IPS-11a (cell line): ENCODE results near the gene SACS.

Experiments used
- H3K4me3 ChIP-seq: one replicate; pipeline ENCODE4 v1.5.1; 2013; ENCODE audit warnings: low read depth, low read length, control low read depth

The SACS gene, protein sequence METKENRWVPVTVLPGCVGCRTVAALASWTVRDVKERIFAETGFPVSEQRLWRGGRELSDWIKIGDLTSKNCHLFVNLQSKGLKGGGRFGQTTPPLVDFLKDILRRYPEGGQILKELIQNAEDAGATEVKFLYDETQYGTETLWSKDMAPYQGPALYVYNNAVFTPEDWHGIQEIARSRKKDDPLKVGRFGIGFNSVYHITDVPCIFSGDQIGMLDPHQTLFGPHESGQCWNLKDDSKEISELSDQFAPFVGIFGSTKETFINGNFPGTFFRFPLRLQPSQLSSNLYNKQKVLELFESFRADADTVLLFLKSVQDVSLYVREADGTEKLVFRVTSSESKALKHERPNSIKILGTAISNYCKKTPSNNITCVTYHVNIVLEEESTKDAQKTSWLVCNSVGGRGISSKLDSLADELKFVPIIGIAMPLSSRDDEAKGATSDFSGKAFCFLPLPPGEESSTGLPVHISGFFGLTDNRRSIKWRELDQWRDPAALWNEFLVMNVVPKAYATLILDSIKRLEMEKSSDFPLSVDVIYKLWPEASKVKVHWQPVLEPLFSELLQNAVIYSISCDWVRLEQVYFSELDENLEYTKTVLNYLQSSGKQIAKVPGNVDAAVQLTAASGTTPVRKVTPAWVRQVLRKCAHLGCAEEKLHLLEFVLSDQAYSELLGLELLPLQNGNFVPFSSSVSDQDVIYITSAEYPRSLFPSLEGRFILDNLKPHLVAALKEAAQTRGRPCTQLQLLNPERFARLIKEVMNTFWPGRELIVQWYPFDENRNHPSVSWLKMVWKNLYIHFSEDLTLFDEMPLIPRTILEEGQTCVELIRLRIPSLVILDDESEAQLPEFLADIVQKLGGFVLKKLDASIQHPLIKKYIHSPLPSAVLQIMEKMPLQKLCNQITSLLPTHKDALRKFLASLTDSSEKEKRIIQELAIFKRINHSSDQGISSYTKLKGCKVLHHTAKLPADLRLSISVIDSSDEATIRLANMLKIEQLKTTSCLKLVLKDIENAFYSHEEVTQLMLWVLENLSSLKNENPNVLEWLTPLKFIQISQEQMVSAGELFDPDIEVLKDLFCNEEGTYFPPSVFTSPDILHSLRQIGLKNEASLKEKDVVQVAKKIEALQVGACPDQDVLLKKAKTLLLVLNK (N-terminal part only)

DNA sequence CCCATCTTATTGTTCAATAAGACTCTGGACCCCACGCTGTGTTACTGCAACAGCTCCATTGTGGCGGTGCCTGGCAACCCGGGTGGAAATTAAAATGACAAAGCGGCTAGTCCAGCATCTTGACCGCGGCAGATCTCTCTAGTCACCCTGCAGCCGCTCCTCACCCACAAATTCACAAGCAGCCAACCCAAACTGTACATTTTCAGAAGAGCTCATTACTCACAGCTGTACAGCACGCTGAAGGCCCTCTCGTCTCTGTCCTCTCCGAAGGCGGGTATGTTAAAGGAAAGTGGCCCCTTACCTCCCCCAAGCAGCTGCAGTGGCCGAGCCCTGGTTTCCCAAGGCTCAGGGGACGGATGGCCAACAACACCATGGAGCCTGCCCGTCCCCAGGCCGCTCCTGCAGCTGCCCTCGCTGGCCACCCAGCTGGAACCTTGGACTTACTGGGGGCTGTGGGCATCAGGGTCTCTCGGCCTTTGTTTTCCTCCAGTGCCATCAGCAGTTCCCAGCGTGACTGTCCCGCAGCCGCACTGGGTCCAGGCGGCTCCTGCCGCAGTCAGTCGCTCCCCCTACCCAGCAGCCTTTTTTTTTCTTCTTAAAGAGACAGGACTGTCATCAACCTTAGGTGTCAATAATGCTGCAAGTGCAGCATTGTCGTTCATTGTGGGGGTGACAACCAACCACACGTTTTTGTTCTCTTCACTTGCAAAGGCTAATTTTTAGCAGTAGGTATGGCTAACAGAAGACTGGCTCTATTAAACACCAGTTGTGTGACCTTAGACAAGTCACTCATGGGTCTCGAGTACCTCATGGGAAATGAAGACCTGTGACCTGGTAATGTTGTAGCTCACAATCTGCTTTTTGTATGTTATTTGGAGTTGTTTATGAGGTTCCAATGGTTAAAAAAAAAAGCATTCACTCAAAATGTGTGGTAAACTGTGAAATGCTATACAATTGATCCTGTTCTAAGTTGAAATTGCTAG, at the start of gene SACS:
Gene SACS (minus strand): TSS at position 532 of the 983 bp plus-strand sequence. CDS start 22,463 bp downstream, outside the sequence.
- H3K4me3 ChIP-seq, result peak within 1 kb of the TSS; percentile 88

DNA sequence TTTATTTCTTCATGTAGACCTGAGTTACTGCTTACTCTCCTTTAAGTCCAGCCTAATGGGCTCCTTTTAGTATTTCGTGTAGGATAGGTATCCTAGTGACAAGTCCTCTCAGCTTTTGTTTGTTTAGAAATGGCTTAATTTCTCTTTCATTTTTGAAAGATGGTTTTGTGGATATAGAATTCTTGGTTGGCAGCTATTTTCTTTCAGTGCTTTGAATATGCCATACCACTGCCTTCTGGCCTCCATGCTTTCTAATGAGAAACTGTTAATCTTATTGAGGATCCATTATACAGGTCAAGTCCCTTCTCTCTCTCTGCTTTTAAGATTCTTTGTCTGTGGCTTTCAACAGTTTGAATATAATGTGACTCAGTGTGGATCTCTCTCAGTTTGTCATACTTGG, 46.8 kb upstream of the SACS start:
- H3K4me3 ChIP-seq, result no peak overlapping the region

DNA sequence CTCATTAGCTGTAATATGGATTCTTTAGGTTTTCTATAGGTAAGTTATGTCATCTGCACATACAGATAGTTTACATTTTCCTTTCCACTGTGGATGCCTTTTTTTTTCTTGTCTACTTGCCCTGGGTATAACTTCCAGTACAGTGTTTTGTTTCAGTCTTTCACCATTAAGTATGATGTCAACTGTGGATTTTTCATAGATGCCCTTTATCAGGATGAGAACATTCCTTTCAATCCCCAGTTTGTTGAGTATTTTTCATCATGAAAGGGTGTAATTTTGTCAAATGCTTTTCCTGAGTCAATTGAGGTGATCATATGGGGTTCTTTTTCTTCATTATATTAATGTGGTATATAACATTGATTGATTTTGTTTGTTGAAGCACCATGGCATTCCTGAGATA, 43.6 kb upstream of the SACS start:
- no peak overlapping the region for H3K4me3 ChIP-seq

DNA sequence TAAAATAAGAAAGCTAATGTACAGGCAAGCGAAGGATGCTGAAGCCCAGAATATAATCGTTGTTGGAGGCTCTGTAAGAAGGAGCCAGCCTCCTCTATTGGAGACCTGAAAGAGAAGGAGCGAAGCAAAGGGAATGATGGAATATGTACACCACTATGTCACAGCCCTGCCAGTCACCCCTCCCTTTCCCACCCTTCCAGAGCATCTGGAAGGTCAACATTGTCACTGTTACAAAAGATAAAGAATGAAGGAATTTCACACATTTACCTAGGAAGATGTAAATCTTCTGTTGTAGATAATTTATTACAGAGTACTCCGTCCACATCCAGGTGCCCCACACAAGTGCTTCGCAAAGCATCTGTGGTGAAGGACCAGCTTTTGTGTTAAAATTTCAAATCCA, 39.7 kb upstream of the SACS start:
- H3K4me3 ChIP-seq, result no peak overlapping the region

DNA sequence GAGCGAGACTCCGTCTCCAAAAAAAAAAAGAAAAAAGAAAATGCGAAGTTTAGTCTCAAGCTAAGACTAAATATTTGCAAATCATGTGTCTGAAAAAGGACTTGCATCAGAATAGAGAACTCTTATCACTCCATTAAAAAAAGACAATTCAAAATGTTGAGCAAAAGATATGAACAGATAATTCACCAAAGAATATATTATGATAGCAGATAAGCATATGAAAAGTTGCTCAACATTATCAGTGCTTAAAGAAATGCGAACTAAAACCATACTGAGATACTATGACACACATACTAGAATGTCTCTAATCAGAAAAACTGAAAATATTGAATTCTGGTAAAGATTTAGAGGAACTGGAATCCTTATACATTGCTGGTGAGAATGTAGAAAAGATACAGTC, 38.7 kb upstream of the SACS start:
- H3K4me3 ChIP-seq, result no peak overlapping the region

DNA sequence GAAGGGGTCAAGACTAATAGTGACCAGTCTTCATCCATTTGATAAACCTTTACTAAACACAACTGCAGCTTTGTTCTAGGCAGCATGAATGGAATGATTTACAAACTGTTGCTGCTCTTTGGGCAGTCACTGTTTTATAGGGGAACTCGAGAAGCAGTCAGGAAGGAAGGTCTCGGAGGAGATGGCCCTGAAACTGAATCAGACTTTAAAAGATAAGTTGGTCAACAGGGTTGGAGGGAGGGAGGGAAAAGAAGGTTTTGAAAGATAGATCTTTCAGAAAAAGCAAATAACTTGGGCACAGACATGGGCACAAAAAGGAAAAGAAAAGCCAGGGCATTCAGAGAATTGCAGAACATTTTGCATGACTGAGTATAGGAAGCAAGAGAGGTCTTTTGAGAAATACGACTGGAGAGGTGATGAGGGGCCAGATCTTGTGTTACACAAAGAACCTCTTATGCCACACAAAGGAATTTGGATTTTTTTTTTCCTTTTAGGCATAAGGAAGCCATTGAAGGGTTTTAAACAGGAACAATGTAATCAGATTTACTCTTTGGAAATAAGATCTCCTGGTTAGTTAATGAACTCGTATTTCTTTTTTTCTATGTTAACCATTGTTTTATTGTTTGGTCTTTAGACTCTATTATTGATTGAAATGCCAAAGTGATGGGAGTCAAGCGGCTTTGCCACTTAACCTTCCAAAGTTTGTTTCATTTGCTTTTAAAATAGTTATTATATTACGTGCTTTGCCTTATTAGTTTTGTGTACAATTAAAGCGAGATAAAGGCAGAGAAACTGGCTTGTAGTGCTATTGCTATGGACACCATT, 37.5 kb upstream of the SACS start:
- no peak overlapping the region for H3K4me3 ChIP-seq

DNA sequence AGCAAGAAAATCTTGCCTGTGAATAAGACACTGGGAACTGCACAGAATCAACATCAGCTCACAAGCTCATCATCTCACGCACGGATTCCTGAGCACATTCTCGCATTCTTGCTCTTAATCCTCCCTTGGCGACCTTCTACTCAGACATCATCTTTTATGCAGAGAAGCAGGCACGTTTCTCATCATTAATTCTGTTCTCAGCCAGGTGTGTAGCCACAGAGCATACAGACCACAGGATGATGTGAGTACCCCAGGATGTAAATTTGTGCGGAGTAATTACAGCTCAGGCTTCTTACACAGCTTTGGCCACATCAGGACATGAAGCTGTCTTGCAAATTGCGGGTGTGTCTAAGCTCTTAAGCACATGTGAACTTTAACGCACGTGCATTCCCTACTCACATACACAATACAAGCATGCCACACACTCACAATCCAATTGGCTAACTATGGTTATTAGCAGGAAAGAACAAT, 36.5 kb upstream of the SACS start:
- H3K4me3 ChIP-seq, result no peak overlapping the region

DNA sequence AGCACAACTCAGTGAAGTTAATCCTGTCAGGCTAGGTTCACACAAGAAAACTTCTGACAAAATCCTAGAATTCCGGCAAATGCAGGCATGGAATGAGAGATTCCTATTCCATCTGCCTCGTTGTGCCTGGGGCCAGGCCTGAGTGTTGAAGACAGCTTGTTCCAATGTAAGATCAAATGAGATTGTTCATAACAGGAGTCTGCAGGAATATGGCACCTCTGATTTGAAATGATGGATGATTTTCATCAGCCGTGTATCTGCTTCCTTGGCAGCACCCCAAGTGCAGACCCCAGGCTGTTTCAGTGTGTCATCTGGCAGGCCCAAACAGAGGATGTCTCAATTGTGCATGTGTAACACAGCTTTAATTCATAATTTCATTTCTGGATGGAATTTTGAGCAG, 35.3 kb upstream of the SACS start:
- H3K4me3 ChIP-seq, result no peak overlapping the region

DNA sequence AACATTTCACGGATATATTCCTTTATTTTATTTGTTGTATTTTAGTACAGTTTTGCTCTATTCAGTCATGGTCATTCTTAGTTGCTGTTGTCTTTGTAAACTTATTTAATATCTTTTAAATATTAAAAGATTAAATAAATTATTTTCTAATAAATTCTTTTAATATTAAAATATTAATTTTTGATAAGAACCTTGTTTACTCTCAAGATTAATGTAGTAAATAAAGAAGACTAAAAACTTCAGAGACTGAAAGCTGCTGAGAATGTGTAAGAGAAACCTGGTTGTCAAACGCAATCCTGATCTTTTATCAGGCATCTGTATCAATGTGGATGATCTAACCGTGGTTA, 34.4 kb upstream of the SACS start:
- no peak overlapping the region for H3K4me3 ChIP-seq

DNA sequence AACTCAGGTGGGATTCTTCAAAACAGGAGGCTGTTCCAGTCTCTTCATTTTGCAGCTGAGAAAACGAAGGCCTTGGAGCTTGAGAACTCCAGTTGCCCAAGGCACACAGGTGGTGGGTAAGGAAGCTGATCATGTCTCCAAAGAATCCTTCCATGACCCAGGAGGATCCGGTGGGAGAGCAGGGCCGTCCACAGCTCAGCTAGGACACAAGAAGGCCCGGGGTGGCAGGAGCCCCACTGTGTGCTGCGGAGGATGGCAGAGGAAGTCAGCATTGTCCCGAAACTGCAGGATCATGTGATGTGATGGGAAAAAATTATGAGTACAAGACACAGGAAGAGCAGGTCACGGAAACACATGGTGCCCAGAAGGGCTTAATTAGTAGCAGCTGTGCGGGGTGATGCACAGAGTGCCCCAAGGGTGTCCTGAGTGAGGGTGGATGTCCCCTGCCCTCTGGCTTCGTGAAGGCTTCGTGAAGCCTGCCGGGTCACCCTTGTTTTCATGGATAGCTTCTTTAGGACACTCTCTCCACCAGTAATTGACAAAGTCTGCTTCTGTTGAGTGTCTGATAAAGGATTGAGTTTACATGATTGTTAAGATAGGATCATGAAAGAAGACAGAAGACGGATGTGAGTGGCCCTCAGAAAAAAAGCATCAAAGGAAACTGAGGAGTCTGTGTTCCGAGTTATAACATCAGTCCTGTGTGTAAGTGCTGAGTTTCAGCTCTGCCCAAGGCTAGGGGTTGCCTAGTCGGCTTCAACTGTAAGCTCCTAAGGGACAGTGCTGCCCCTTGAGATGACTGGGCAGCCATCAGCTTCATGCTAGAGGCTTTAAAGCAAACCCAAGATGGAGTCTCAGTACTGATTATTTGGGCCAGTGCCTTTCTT, 33.8 kb upstream of the SACS start:
- H3K4me3 ChIP-seq, result no peak overlapping the region

DNA sequence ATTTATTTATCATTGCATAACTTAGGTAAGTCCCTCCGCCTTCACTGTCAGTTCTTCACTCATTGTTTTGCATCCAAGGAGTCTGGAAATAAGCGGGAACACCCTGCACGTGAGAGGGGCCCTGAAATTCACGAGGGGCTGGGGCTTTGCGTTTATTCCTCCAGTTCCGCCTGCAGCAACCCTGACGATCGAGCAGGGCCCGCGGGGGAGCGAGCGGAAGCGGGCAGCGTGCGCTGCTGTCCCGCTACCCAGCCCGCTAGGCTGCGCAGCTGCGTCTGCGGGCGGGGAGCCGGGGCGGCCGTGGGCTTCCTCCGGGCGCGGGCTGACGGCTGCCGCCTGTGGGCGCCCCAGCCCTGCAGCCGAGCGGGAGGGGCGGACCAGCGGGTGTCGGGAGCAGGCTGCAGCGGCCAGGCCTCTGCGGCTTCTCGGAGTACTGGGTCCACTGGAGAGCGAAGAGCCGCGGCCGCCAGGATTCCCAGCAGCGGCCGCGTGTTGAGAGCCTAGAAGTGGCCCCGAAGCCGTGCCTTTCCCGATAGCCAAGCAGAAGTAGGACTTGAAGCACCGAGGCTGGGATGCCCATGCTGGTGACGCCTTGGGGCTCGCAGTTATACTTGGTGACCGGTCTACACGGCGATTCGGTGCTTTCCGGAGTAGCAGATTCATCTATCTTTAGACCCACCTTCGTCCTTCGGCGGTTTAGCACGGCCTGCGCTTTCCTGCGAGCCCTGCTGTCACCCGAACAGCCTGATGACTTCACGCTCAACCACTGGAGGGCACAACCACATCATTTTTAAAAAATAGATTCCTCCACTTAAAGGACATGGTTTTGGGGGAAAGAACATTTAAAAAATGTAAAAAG, 32.9 kb upstream of the SACS start:
- peak overlapping the region; percentile 42 for H3K4me3 ChIP-seq

DNA sequence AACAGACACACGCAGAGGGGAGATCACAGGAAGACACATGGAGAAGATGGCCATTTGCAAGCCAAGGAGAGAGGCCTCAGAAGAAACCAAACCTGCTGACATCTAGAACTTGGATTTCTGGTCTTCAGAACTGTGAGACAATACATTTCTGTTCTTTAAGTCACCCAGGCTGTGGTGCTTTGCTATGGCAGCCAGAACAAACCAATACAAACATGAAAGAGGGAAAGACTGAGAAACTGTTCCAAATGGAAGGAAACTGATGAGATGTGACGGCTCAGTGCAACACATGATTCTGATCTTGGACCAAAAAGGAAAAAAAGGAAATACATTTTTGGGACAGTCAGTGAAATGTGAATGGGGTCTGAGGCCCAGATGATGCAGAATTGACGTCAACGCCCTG, 30.2 kb upstream of the SACS start:
- no peak overlapping the region for H3K4me3 ChIP-seq

DNA sequence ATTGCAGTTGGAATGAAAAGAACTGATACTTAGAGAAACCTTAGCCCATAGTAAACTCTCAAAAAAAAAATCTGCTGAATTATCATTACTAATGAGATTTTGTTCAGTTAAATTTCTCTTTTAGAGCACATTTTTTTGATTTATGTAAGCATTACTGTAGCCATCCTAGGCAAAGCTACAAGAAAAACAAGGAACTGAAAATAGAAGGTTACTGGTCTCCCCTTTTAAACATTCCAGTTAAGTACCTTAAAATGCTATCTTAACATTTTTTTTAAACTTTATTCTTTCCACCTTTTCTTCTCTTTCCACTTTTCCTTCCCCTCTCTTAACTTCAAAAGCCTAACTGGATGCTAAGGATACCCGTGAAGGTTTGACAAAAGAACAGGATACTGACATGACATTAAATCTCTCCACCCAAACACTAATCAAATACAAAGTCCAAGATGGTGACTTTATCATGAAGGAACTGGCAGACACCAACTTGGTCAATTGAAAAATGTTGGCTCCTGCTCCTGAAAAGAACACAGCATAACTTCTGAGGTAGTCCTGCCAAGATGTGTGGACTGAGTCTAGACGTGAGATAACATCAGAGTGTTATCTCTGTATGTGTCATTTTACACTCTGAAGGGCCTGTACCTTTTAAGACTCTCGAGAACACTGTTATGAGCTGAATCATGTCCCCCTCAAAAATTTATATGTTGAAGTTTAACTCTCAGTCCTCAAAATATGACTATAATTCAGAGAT, 29.5 kb upstream of the SACS start:
- no peak overlapping the region for H3K4me3 ChIP-seq

DNA sequence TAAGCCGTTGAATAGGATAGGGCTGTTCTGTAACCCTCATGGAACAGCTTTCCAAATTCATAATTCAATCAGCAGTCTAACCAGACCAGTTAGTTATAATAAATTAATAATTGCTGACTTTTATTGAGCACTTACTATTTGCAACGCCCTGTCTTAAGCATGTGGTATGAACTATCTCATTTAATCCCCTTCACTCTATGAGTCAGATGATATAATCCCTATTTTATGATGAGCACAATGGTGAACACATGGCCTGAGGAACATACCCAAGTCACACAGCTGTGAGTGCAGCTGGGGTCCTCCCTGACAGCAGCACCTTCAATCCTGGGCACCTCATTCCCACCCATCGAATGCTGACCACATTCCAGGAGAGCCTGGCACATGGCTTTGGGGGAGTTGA, 28.0 kb upstream of the SACS start:
- no peak overlapping the region for H3K4me3 ChIP-seq

DNA sequence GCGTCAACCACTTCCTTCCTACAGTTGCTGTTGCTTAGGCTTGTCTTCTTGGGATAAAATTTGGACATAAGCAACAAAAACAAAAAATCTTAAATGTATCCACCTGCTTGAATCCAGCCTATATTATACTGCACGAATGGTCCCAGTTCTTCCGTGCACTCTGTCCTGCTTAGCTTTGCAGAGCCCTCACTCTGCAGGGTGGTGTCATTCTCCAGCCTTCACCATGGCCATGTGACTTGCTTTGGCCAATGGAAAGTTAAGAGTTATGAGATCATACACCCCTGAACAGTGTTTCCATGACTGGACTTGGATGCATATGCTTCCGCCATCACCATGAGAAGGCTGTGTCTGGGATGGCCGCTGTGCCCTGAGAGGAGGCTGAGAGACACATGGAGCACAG, 27.4 kb upstream of the SACS start:
- no peak overlapping the region for H3K4me3 ChIP-seq

DNA sequence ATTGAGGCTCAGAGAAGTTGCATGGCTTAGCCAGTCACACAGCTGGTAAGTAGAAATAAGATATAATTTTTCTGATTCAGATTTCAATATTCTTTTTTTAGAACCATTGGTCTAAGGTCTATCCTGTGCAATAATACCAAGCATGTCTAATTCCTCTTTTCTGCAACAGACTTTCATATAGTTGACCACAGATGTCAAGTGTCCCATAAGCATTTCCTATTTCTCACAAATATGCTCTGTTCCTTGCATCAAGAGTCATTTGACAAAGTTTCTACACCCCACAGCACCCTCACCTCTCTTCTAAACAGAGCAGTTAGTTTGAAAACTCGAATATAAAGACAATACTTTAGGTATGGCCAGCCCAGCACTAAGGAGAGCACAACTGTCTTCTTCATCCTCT, 26.8 kb upstream of the SACS start:
- no peak overlapping the region for H3K4me3 ChIP-seq

DNA sequence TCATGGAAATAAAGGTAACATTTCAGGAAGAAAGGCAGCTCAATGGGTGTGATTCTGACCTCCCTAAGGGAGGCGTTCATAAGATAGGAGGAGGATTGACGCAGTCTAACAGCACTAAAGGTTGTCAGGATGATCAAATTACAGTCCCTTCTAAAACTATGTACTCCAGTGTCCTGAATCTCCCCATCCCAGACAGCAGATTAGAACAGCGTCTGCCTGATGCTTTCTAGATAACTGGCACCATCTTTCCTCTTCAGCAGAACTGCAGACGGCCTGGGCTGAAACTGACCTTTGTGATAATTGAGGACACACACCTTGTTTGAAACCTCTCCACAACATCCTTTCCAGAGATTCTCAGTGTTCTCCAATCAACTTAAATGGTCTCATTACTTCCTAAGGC, 25.5 kb upstream of the SACS start:
- H3K4me3 ChIP-seq, result no peak overlapping the region
